PC-9 (cell line): ENCODE data around the gene DNAJC5.
"Not testable (repeated sequence)": the region's sequence is repeated elsewhere in the genome, so short reads cannot be mapped to it uniquely, and the experiment has no call there.

Experiments used
- EZH2 ChIP-seq: fragments of 200-600 bp; sonication (generic); IDR thresholded peaks from 2 replicates; pipeline ENCODE4 v1.8.0; 2017; ENCODE audit warnings: antibody characterized with exemption, low read depth
- TF ChIP-seq, protein P1 (sequence below): fragments of 200-600 bp; sonication (generic); conservative IDR thresholded peaks from 2 replicates; pipeline ENCODE4 v1.6.1; 2017; ENCODE audit warnings: mixed run types, antibody characterized with exemption, mild to moderate bottlenecking, moderate library complexity

DNA sequence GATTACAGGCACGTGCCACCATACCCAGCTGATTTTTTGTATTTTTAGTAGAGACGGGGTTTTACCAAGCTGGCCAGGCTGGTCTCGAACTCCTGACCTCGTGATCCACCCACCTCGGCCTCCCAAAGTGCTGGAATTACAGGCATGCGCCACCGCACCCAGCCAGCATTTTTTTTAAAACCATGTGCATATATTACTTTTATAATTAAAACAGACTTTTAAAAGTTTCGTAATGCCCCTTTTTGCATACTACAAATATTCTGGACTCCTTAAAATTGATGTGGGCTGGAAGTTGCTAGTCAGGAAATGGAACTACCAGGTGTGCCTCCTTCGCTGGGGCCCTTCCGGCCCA, 77.0 kb downstream of the DNAJC5 start:
- TF ChIP-seq EZH2, result not testable (repeated sequence)
- TF ChIP-seq, protein P1, sequence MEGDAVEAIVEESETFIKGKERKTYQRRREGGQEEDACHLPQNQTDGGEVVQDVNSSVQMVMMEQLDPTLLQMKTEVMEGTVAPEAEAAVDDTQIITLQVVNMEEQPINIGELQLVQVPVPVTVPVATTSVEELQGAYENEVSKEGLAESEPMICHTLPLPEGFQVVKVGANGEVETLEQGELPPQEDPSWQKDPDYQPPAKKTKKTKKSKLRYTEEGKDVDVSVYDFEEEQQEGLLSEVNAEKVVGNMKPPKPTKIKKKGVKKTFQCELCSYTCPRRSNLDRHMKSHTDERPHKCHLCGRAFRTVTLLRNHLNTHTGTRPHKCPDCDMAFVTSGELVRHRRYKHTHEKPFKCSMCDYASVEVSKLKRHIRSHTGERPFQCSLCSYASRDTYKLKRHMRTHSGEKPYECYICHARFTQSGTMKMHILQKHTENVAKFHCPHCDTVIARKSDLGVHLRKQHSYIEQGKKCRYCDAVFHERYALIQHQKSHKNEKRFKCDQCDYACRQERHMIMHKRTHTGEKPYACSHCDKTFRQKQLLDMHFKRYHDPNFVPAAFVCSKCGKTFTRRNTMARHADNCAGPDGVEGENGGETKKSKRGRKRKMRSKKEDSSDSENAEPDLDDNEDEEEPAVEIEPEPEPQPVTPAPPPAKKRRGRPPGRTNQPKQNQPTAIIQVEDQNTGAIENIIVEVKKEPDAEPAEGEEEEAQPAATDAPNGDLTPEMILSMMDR, result not testable (repeated sequence)
